DMS114 treated with DMSO at 0.1 percent for 48 hours (cell line): ENCODE data around the gene VAV3.
A peak's percentile ranks its signal among the peaks of the same experiment; 100 is the strongest.
"Not testable (repeated sequence)": the region's sequence is repeated elsewhere in the genome, so short reads cannot be mapped to it uniquely, and the experiment has no call there.

Source experiments
- DNase-seq: peaks from one replicate; lab custom pipeline; 2025; ENCODE audit not compliant: unreplicated experiment; lab: John Stamatoyannopoulos, UW

VAV3 gene

DNA sequence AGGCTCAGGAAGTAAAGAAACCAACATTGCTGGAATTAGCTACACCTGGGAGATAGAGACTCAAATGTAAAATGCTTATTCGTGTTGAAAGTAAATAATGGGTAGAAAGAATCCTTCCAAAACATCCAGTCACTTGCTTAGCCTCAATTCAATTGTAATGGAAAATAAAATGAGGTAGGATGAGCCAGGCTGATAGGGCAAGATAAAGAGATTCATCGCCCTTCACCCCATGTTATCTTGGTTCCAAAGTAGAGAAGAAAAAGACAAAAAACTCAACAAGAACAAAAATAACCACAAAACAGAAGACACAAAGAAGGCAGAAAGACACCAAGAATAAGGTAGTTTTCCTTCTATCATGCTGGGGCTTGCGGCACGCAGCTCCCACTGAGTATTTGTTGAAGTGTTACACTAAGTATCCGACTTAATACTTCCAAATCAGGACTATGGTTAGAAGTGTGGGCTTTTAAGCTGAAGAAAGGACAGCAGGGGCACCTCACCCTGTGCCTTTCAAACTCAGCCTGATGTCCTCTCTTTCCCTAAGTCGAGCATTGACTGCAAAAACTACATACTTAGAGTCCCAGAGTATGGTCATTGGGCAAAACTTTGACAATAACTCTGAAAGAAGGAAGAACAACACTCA lies 202.1 kb downstream of the VAV3 start:
- no peak for DNase-seq

DNA sequence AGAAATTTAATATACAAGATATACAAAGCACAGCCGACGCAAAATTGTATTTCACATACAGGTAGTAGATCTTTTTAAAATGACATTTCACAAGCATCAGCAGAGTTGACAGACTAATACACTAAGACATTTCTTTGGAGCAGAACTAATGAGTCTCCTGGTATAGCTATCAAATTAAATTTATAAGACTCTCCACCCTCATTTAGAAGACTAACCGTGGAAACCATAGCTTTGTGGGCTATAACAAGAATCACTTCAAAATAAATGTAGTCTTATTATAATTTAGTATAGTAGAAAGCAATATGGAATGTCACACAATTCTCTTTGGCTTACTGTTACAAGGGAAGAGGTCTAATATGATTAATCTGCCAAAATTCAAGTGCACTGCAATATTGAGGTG lies 204.9 kb downstream of the VAV3 start:
- DNase-seq: no peak

DNA sequence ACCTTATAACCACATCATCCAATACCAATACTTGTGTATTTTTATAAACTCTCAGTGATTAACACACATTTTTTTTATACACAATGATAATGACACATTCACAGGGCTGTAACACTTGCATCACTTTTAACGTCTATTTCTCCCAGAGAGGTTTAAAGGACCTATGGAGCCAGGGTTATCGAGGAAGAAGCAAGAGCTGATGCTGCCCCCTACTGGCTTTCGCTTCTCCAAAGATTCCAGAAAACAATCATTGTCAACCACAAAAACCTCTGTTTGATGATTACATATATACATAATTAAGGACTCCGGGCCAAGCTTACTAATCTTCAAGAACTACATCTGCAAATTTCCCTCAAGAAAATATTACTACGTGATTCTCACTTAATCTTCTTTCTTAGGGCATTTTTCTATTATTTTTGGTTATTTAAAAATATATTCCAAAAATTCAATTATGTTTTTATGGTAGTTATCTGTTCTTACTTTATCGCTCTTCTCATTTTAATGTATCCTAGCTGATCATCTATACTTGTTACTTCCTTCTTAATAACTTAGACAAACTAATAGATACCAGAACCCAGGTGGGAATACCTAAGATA lies 214.5 kb downstream of the VAV3 start:
- peak; percentile 30 for DNase-seq

DNA sequence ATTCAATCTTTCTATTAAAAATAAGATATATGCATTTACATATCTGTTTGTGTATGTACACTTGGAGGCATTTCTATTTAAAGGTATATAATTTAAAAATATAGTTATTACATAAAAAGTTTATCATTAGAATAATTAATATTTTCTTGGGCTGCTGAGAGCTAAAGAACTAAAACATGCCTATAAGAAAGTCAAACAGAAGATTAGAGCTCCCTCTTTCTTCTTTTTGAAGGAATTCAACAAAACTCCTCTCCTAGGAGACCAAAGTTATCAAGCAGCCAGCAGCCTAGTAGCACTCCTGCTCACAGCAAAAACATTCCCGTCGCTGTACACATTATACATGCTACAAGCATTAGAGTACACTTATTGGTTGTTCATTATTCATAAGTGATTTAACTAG lies 216.4 kb downstream of the VAV3 start:
- peak; percentile 5 for DNase-seq

DNA sequence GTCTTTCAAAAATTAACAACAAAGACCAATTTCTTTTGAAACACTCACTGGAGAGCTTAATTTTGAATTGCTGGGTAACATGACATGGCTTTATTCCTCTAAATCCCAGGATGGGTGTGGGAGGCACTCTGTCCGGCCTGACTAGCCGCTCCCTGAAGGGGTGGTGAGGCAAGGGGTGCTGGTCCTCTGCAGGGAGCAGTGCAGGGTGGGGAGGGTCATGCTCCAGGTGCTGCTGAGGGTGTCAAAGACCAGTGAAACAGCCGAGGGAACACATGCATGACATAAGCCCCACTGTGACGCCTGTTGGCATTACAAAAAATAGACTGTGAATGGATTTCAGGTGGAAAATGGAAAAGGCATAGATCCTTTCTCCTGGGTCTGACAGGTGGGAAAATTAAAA lies 223.7 kb downstream of the VAV3 start:
- DNase-seq: no peak

DNA sequence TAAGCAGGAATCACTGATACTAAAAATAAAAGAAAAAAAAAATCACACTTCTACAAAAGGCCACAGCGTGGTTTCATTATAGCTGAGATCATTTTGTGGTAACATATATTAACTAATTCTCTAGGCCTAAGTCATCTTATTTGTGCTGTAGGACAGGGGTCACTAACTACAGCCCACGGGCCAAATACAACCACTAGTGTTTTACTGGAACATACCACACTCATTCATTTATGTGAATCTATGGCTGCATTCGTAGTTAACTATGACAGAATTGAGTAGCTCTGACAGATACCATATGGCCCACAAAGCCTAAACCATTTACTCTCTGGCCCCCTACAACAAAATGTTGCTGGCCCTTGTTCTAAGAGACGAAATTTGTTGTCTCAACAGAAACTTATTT lies 224.4 kb downstream of the VAV3 start:
- DNase-seq: no peak

DNA sequence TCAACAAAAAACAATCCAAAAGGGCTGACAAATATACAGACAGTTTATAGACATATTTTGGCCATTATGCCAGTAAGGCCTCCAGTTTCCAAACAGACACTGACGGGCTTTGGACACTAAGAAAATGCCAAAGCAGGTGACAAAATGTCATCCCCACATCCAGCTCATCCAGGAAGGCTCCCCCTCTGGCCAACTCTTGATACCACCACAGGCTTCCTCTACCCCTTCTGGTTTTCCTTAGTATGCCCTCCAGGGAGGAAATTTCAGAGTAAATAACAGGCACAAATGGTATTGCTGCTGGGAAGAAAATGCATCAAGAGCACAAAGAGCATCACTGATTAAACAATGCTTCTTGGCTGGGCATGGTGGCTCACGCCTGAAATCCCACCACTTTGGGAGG lies 225.3 kb downstream of the VAV3 start:
- no peak for DNase-seq

DNA sequence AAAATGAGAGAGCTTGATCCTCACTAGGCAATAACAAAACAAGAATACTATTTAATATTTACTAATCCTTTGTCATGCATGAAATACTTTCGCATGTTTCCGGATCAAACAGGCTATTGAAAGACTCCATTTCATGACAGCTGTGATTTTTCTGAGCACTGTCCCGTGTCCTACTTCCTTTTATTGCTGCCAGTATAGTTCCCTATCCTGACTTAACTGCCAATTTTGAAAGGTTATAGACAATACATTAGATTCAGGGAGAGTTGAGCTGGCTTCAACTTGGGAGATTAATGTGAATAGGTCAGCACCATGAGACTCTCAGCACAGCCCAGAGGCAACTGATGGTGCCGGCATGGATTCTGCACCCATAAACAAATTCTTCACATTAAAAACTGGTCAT lies 225.8 kb downstream of the VAV3 start:
- DNase-seq: no peak

DNA sequence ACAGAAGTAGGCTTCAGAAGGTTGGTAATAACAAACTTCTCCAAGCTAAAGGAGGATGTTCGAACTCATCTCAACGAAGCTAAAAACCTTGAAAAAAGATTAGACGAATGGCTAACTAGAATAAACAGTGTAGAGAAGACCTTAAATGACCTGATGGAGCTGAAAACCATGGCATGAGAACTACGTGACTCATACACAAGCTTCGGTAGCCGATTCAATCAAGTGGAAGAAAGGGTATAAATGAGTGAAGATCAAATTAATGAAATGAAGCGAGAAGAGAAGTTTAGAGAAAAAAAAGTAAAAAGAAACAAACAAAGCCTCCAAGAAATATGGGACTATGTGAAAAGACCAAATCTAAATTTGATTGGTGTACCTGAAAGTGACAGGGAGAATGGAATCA lies 231.6 kb downstream of the VAV3 start:
- DNase-seq: not testable (repeated sequence)

DNA sequence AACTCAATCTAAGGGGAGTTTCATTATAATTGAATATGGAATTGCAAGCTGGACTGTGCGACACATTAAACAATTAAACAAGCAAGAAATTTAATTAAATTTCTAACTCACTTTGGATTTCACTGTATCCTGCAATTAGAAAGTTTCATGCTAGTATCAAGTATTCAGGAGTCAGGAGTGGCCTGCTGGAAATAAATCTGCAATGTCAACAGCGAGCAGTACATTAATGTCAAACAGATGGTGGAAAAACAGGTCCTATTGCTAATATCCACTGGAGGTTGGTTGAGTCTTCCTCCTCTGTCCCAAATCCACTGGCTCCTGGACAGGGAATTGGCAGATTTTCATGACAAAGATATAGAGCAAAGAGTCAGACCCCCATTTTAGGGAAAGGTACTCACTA lies 237.1 kb downstream of the VAV3 start:
- no peak for DNase-seq

DNA sequence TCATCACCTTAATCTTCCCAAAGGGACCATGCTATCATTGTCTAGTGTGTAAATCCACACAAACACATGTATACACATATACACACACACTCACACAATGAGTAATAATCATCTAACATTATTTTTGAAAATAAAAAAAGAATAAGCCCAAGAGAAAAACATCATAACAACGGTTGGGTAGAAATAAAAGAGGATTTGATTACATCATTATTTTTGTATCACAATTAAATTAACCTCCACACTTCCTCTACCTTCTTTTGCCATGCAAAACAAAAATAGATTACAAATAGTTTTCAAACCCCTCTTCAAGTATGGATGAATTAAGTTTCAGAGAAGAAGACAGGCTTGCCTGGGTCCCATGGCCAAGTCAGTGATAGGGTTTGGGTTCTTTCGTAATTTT lies 238.1 kb downstream of the VAV3 start:
- no peak for DNase-seq

DNA sequence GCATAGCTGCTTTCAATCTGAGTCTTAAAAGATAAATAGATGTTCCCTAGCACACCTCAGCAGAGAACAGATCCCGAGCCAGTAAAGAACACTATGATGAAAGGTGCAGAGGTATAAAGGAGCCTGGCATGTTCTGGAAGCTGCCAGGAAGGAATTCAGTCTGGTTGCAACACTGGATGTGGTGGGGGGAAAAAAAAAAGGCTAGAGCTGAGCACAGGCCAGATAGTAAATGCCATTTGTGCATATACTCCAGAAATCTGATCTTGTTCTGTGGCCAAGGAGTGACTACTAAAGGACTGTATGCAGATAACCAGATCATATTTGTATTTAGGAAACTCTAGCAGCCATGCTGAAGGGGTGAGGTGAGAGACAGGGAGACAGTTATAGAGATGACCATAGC lies 240.3 kb downstream of the VAV3 start:
- DNase-seq: no peak

DNA sequence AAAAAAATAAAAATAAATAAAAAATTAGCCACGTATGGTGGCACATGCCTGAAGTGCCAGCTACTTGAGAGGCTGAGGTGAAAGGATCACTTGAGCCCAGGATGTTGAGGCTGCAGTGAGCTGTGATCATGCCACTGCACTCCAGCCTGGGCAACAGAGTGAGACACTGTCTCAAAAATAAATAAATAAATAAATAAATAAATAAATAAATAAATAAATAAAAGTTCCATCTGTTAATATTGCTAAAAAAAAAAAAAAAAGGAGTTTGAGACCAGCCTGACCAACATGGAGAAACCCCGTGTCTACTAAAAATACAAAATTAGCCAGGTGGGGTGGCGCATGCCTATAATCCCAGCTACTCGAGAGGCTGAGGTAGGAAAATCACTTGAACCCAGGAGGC lies 244.8 kb downstream of the VAV3 start:
- DNase-seq: not testable (repeated sequence)

DNA sequence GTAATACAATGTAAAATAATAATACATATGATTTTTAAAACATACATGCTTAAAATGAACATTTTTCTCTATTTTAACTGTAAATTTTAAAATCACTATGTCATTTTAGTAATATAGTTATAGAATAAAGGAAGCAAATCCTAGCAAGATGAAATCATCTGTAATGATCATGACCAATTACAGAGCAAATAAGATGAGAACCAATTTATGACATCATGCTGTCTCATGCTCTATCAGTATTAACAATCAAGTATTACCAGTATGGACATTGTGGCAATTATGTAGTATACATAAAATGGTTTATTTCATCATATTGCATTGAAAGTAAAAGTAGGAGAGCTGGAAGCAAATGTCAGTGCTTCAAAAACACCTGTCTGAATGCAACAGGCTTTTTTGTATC lies 255.0 kb downstream of the VAV3 start:
- no peak for DNase-seq

DNA sequence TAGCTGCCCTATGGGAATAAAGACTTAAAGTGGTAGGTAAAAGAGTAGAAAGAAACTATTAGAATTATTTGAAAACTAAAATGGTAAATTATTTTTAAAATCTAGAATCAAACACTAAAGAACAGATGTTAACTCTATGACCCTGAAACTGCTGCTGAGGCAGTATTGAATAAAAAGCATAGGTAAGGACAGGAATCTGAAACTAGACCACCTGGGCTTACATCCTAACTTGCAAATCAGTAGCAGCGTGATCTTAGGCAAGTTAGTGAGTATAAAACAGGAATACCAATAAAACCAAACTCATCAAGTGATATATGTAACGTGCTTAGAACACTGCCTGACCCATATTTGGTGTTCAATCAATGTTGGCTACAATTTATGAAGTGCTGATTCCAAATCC lies 257.9 kb downstream of the VAV3 start:
- no peak for DNase-seq

DNA sequence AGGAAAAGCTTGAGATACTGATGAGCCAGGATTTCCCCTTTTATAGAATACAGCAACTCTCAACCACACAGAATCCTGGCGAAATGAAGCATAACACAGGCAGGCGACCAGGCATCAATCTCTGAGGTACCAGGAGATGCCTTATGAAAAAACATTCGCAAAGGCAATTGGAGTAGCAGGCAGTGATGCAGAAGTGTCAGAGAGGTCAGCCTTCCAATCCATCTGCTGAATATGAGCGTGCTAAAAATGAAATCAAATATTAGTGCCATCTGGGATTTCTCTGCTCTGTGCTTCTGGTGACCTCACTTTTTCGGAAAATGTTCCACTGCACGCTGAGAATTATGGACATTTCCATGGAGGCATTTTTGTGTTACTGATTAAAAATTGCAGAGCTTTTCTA lies 258.8 kb downstream of the VAV3 start:
- DNase-seq: no peak

DNA sequence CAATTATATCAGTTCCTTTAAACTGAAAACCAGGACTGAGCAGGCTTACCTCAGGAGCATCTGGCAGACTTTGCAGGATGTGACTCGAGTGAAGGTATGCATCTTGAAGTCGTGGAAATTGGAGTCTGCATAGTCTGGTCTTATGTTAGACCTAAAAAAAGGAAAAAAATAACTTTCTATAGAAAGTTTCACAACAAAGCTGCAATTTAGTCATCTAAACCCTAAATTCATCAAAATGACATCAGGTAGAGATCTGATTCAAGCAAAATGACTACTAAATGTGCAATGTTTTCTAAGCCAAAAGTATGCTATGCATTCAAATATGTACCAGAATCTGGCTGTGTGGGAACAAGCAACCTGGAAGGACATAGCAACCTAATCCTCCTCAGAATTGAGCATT lies 260.1 kb downstream of the VAV3 start:
- DNase-seq: no peak

DNA sequence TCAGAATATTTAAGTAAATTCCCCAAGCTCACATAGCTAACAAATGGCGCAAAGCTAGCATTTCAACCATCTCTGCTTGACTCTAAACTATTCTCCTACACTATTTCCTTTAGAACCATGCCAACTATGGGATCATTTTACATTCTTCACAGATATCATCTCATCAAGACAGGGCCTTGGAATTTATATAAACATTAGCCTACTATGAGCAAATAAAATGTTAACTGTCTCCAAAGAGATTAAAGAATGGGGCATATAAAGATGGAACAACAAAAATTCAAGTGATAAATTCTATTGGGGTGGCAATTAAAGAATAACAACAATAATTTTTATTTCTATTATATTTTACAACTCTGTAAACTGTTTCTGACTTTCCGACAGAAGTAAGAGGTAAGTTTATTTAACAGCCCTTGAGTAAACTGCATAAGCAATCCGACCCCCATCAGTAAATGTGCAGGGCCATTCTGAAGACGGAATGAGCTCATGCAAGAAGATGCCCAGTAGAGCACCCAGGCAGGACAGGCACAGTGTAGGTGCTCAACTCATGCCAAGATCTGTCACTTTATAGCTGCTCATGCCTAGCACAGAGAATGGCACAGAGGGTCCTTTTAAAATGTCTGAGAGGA lies 261.9 kb downstream of the VAV3 start:
- no peak for DNase-seq

DNA sequence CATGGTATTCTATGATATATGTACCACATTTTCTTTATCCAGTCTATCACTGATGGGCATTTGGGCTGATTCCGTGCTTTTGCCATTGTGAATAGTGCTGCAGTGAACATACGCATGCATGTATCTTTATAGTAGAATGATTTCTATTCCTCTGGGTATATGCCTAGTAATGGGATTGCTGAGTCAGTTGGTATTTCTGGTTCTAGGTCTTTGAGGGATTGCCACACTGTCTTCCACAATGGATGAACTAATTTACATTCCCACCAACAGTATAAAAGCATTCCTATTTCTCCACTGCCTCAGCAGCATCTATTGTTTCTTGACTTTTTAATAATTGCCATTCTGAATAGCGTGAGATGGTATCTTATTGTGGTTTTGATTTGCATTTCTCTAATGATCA lies 264.3 kb downstream of the VAV3 start:
- not testable (repeated sequence) for DNase-seq

DNA sequence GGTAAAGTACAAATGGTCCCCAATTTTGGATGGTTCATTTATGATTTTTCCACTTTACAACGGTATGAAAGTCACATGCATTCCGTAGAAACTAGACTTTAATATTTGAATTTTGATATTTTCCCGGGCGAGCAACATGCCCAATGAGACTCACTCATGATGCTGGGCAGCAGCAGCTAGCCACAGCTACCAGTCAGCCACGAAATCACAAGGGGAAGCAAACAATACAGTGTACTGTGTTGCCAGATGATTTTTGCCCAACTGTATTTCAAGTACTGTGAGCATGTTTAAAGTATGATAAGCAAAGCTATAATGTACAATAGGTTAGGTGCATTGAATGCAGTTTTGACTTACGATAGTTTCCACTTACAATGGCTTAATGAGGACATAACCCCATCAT lies 266.8 kb downstream of the VAV3 start:
- DNase-seq: no peak

DNA sequence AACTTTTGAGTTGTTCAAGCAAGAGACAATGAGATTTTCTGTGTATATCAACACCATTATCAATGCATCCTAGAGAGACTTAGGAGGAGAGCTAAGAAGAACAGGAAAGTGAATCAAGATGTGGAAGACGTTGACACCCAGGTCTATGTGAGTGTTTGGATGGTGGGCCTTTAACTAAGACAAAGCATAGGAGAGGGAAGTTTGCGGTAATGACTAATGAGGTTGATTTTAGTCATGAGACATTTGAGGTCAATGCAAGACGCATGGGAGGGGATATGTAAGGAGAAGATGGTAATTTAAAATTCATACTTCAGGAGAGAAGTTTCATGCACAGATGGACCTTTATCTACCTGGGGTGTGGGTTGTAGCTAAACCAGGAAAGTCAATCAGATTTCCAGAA lies 269.6 kb downstream of the VAV3 start:
- no peak for DNase-seq

DNA sequence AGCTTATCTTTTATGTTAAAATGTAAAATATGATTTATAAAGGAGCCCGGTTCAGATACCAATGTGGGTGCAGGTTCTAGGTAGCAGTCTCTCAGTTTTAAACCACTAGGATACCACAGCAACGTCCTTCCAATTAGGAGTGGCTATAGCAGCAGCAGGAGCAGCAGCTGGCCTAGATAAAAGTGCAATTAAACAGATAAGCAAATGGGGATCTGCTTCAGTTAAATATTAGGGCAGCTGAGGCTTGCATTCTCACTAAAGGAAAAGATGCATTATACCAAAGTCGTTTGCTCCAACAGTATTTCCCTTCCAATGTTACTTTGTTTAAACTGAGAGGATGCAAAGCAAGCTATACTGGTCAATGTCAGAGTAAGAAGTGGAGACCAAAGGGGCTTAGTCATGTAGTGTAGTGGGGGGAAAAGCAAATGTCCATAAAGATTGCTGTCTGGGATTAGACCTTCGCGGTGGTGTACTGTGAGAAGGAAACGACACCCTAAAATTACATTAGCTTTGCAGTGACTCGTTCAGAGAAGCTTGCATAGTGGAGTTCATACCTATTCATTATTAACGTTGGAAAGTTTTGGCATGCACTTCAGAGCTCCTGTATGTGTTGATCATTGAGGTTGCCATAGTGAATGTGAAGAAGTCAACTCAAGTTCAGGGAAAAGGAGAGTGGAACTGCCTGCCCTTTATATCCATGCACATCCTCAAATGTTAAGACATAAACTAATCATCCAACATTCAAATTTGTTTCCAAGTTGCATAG lies 272.2 kb downstream of the VAV3 start:
- DNase-seq: no peak
